A549 (cell line): ENCODE results near the gene APOOL.

Experiments
- EP300 ChIP-seq, 2 experiments: fragments of >200 bp; sonication (Bioruptor Twin); formaldehyde crosslinking; IDR thresholded peaks; 2 replicates in 1 of 2; 3 replicates in 1 of 2; pipeline ENCODE4 v1.6.1; 2016 to 2017
- ESRRA ChIP-seq: fragments of 150-350 bp; IDR thresholded peaks from 2 replicates; pipeline ENCODE4 v1.6.1; 2014; ENCODE audit warnings: mild to moderate bottlenecking, low read length, borderline replicate concordance
- NFE2L2 ChIP-seq: fragments of 150-350 bp; conservative IDR thresholded peaks from 2 replicates; pipeline ENCODE4 v1.6.1; 2014; ENCODE audit warnings: low read length
- POLR2A ChIP-seq: IDR thresholded peaks from 2 replicates; pipeline ENCODE4 v1.6.1; 2012; ENCODE audit warnings: mild to moderate bottlenecking, low read length
- RFX5 ChIP-seq: fragments of 450-650 bp; IDR thresholded peaks from 2 replicates; pipeline ENCODE4 v1.7.1; 2014; ENCODE audit warnings: antibody characterized with exemption, mild to moderate bottlenecking, moderate library complexity
- TF ChIP-seq, protein P1 (sequence below): IDR thresholded peaks from 2 replicates; pipeline ENCODE4 v1.6.1; 2012

DNA sequence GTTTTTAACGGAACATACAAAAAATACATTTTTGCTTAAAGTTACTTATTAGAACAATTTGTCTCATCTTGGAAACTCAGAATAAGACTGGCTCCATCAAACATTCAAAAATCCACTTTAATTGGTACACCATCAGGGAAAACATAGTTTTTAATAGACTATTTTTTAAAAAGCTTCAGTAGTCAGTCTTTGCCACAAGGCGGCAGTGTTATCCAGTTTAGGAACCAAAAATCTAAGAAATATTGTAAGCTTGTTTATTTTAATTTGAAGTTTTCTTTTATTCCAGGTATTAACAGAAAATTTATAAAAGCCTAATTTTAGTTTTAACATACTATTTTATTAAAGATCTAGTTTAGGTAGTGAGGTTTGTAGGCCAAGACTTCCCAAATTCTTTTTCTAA, 107.7 kb downstream of the APOOL start:
- TF ChIP-seq EP300 (IDR thresholded peaks at IDR 0.05): no peak
- no peak for TF ChIP-seq ESRRA
- TF ChIP-seq, protein P1, sequence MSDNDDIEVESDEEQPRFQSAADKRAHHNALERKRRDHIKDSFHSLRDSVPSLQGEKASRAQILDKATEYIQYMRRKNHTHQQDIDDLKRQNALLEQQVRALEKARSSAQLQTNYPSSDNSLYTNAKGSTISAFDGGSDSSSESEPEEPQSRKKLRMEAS: no peak
- no peak for TF ChIP-seq RFX5
- no peak for TF ChIP-seq NFE2L2
- no peak for TF ChIP-seq POLR2A
